GM23338 (cell line): ENCODE measurements around the gene PDE7B. TPM values are rescaled to one million over a fixed set of nuclear protein-coding genes. Genes with fewer than 3 reads are reported as not detected.

ENCODE experiments used
- CREB1 ChIP-seq: fragments of 250-450 bp; sonication (Bioruptor Pico); IDR thresholded peaks from 2 replicates; pipeline ENCODE4 v1.5.0; 2020; ENCODE audit warnings: low read depth, mild to moderate bottlenecking, moderate library complexity
- EZH2 ChIP-seq: fragments of 200-600 bp; sonication (generic); IDR thresholded peaks from one replicate; pipeline ENCODE4 v1.8.0; 2017; ENCODE audit warnings: antibody characterized with exemption, mild to moderate bottlenecking, low read depth; ENCODE audit not compliant: unreplicated experiment
- EZH2phosphoT487 ChIP-seq: fragments of 200-600 bp; sonication (generic); IDR thresholded peaks from one replicate; pipeline ENCODE4 v1.8.1; 2018; ENCODE audit warnings: antibody characterized with exemption; ENCODE audit not compliant: unreplicated experiment
- NANOG ChIP-seq: IDR thresholded peaks from 2 replicates; pipeline ENCODE4 v1.6.1; 2016; ENCODE audit warnings: antibody characterized with exemption, borderline replicate concordance
- POLR2AphosphoS5 ChIP-seq: IDR thresholded peaks from 2 replicates; pipeline ENCODE4 v1.6.1; 2016; ENCODE audit warnings: antibody characterized with exemption, low read depth
- REST ChIP-seq: IDR thresholded peaks from one replicate; pipeline ENCODE4 v1.6.1; 2018; ENCODE audit warnings: antibody characterized with exemption; ENCODE audit not compliant: unreplicated experiment
- STAT1 ChIP-seq: IDR thresholded peaks from one replicate; pipeline ENCODE4 v1.6.1; 2016; ENCODE audit warnings: antibody characterized with exemption; ENCODE audit not compliant: unreplicated experiment
- ZNF114 ChIP-seq: fragments of 250-450 bp; sonication (Bioruptor Pico); IDR thresholded peaks from 2 replicates; pipeline ENCODE4 v1.5.0; 2020; ENCODE audit warnings: mild to moderate bottlenecking, moderate library complexity
- polyA plus RNA-seq: library from polyadenylated mRNA; unstranded; fragments of >200 nt; fragmentation: Nextera tagmentation; extraction: Ambion mirVana; gene quantifications from 2 replicates; pipeline ENCODE4 v1.2.1, GENCODE V29; 2016
- total RNA-seq: library from RNA; depleted of rRNA; stranded (reverse); fragments of >200 nt; shearing (Covaris generic); gene quantifications from 2 replicates; pipeline ENCODE4 v1.2.3, GENCODE V29; 2014
- TF ChIP-seq, protein P1 (sequence below): fragments of 250-450 bp; sonication (Bioruptor Pico); IDR thresholded peaks from 2 replicates; pipeline ENCODE4 v1.5.0; 2020; ENCODE audit warnings: mild to moderate bottlenecking, moderate library complexity

Gene PDE7B
- total and polyA plus RNA-seq, 2 experiments from 2014 or later, result 0.07 TPM; not detected in 1

DNA sequence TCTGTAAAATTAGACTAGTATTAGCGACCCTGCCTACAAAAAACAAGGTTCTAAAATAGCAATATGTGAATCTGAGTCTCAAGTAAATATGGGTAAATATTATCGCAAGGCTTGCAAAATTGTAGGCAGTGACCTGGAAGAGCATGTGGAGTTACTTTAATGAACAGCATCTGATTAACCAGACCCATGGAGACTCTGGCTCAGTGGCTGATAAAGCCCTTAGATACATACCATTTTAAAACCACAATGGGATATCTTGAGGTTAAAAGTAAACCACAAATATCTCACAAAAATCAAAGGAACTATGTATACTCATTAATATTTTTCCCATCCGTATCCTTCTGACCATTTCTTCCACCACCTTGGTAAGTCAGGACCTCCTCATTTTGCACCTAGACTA is 211.6 kb downstream of the PDE7B start (continued):
- TF ChIP-seq, protein P1, sequence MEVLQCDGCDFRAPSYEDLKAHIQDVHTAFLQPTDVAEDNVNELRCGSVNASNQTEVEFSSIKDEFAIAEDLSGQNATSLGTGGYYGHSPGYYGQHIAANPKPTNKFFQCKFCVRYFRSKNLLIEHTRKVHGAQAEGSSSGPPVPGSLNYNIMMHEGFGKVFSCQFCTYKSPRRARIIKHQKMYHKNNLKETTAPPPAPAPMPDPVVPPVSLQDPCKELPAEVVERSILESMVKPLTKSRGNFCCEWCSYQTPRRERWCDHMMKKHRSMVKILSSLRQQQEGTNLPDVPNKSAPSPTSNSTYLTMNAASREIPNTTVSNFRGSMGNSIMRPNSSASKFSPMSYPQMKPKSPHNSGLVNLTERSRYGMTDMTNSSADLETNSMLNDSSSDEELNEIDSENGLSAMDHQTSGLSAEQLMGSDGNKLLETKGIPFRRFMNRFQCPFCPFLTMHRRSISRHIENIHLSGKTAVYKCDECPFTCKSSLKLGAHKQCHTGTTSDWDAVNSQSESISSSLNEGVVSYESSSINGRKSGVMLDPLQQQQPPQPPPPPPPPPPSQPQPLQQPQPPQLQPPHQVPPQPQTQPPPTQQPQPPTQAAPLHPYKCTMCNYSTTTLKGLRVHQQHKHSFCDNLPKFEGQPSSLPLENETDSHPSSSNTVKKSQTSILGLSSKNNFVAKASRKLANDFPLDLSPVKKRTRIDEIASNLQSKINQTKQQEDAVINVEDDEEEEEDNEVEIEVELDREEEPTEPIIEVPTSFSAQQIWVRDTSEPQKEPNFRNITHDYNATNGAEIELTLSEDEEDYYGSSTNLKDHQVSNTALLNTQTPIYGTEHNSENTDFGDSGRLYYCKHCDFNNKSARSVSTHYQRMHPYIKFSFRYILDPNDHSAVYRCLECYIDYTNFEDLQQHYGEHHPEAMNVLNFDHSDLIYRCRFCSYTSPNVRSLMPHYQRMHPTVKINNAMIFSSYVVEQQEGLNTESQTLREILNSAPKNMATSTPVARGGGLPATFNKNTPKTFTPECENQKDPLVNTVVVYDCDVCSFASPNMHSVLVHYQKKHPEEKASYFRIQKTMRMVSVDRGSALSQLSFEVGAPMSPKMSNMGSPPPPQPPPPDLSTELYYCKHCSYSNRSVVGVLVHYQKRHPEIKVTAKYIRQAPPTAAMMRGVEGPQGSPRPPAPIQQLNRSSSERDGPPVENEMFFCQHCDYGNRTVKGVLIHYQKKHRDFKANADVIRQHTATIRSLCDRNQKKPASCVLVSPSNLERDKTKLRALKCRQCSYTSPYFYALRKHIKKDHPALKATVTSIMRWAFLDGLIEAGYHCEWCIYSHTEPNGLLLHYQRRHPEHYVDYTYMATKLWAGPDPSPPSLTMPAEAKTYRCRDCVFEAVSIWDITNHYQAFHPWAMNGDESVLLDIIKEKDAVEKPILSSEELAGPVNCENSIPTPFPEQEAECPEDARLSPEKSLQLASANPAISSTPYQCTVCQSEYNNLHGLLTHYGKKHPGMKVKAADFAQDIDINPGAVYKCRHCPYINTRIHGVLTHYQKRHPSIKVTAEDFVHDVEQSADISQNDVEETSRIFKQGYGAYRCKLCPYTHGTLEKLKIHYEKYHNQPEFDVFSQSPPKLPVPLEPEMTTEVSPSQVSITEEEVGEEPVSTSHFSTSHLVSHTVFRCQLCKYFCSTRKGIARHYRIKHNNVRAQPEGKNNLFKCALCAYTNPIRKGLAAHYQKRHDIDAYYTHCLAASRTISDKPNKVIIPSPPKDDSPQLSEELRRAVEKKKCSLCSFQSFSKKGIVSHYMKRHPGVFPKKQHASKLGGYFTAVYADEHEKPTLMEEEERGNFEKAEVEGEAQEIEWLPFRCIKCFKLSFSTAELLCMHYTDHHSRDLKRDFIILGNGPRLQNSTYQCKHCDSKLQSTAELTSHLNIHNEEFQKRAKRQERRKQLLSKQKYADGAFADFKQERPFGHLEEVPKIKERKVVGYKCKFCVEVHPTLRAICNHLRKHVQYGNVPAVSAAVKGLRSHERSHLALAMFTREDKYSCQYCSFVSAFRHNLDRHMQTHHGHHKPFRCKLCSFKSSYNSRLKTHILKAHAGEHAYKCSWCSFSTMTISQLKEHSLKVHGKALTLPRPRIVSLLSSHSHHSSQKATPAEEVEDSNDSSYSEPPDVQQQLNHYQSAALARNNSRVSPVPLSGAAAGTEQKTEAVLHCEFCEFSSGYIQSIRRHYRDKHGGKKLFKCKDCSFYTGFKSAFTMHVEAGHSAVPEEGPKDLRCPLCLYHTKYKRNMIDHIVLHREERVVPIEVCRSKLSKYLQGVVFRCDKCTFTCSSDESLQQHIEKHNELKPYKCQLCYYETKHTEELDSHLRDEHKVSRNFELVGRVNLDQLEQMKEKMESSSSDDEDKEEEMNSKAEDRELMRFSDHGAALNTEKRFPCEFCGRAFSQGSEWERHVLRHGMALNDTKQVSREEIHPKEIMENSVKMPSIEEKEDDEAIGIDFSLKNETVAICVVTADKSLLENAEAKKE (CRISPR knock-in tag), result no peak
- TF ChIP-seq EZH2phosphoT487 (no peak), STAT1 (no peak), NANOG (no peak), EZH2 (no peak), POLR2AphosphoS5 (no peak), ZNF114 (no peak), REST (no peak), CREB1 (CRISPR knock-in tag) (no peak)
